ENCODE data around the gene C3orf18.

C3orf18 gene

GRCh38 chr3:50567386-50568167, at the start of gene C3orf18:
Gene C3orf18, minus strand, starts transcription at chr3:50567747. Its CDS starts 2,048 bp downstream, at chr3:50565699.
- peaks cover 33 to 36% of the 10 kb centered on the region in 2 experiments for H3K4me1 ChIP-seq (ENCODE audit: control insufficient read depth in 1 of 2, insufficient read depth in 1 of 2, low read depth in 1 of 2, low read length in 1 of 2)
- no peak for TF ChIP-seq CTCF (IDR thresholded peaks at IDR 0.05)
- H3K36me3 ChIP-seq = no peaks in the 10 kb centered on the region
- peak within 1 kb of the TSS; percentile 71 to 95 for H3K4me3 ChIP-seq (ENCODE audit: low read depth in 1 of 2, low read length in 1 of 2)
- no peaks in the 10 kb centered on the region for H3K9me3 ChIP-seq
- peaks cover 16% of the 10 kb centered on the region for H3K27me3 ChIP-seq
- peak within 1 kb of the TSS; percentile 26 for H3K27ac ChIP-seq

GRCh38 chr3:50616770-50617095, 49.2 kb upstream of the C3orf18 start:
- Histone ChIP-seq H3K36me3 (no peaks in the 10 kb centered on the region), H3K4me1 (ENCODE audit: control insufficient read depth in 1 of 2, insufficient read depth in 1 of 2, low read depth in 1 of 2, low read length in 1 of 2) (peaks cover 71 to 77% of the 10 kb centered on the region in 2 experiments), H3K27me3 (no peaks in the 10 kb centered on the region), H3K9me3 (no peaks in the 10 kb centered on the region), H3K4me3 (ENCODE audit: low read depth in 1 of 2, low read length in 1 of 2) (peak overlapping the region; percentile 86 to 96), H3K27ac (peak overlapping the region; percentile 99)
- no peak for TF ChIP-seq CTCF (IDR thresholded peaks at IDR 0.05)

- Histone ChIP-seq H3K9me3 (no peaks in the 10 kb centered on the region), H3K4me3 (ENCODE audit: low read depth in 1 of 2, low read length in 1 of 2) (peak overlapping the region; percentile 86 to 96), H3K36me3 (no peaks in the 10 kb centered on the region), H3K27ac (peak overlapping the region; percentile 99), H3K4me1 (ENCODE audit: control insufficient read depth in 1 of 2, insufficient read depth in 1 of 2, low read depth in 1 of 2, low read length in 1 of 2) (peaks cover 70 to 76% of the 10 kb centered on the region in 2 experiments), H3K27me3 (no peaks in the 10 kb centered on the region)
- TF ChIP-seq CTCF (IDR thresholded peaks at IDR 0.05) = peak; percentile 94
Observed at GRCh38 chr3:50616003-50616769, 48.6 kb upstream of the C3orf18 start.

- no peak overlapping the region for H3K4me3 ChIP-seq (ENCODE audit: low read depth in 1 of 2, low read length in 1 of 2)
- TF ChIP-seq CTCF (IDR thresholded peaks at IDR 0.05) = no peak
- no peaks in the 10 kb centered on the region for H3K9me3 ChIP-seq
- H3K36me3 ChIP-seq = no peaks in the 10 kb centered on the region
- peak overlapping the region; percentile 99 for H3K27ac ChIP-seq
- peaks cover 70 to 76% of the 10 kb centered on the region in 2 experiments for H3K4me1 ChIP-seq (ENCODE audit: control insufficient read depth in 1 of 2, insufficient read depth in 1 of 2, low read depth in 1 of 2, low read length in 1 of 2)
- H3K27me3 ChIP-seq = no peaks in the 10 kb centered on the region
Observed at GRCh38 chr3:50615190-50615589, 47.6 kb upstream of the C3orf18 start.

- Histone ChIP-seq H3K9me3 (no peaks in the 10 kb centered on the region), H3K4me1 (ENCODE audit: control insufficient read depth in 1 of 2, insufficient read depth in 1 of 2, low read depth in 1 of 2, low read length in 1 of 2) (peaks cover 66 to 69% of the 10 kb centered on the region in 2 experiments), H3K4me3 (ENCODE audit: low read depth in 1 of 2, low read length in 1 of 2) (no peak overlapping the region), H3K27me3 (no peaks in the 10 kb centered on the region), H3K27ac (no peak overlapping the region), H3K36me3 (peaks cover 1% of the 10 kb centered on the region)
- TF ChIP-seq CTCF (IDR thresholded peaks at IDR 0.05) = no peak
Observed at GRCh38 chr3:50612970-50613846, 45.7 kb upstream of the C3orf18 start.
